NB4 (cell line): ENCODE results near the gene NPAS3.

Experiments used
- CTCF ChIP-seq: IDR thresholded peaks from one replicate; pipeline ENCODE4 v1.5.1; 2012; ENCODE audit warnings: low read depth, low read length
- POLR2A ChIP-seq: IDR thresholded peaks from 2 replicates; pipeline ENCODE4 v1.6.1; 2011; ENCODE audit warnings: mild to moderate bottlenecking; ENCODE audit not compliant: insufficient read length; ENCODE audit errors: extremely low read depth
- TF ChIP-seq, protein P1 (sequence below): IDR thresholded peaks from 2 replicates; pipeline ENCODE4 v1.6.1; 2011; ENCODE audit warnings: low read depth, low read length

DNA sequence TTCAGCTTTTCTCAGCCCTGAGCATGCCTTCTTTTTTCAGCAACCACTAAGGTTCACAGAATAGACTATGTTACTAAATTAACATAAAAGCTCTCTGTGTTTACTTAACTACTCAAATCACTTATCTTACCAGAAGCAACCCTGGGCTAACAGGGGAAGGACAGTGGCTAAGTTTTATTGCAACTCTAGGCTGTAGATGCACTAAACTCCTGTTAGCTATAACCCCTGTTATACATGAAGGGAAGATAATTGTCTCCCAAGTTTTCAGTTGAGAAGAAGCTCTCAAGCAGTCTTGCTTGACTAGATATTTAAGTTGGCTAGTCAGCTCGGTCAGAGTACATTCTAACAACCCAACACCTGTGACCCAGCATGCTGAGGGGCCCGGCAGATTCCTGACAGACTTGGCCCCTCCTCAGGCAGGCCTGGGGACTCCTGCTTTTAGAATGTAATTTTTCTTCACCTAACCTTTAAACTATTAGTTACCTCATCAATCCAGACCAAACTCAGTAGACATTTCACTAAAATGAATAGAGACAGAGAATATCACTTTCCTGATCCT is 547.7 kb downstream of the NPAS3 start:
- TF ChIP-seq, protein P1, sequence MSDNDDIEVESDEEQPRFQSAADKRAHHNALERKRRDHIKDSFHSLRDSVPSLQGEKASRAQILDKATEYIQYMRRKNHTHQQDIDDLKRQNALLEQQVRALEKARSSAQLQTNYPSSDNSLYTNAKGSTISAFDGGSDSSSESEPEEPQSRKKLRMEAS: no peak
- TF ChIP-seq POLR2A (no peak), CTCF (no peak)
